ENCODE data around the gene MEF2C. TPM values are rescaled to one million over a fixed set of nuclear protein-coding genes. Genes with fewer than 3 reads are reported as not detected.

The MEF2C gene
- total and polyA plus RNA-seq, 8 donors, result 3.0 to 48.1 (median 14.6) TPM

- H3K36me3 ChIP-seq, result no peaks in the 10 kb centered on the region
- H3K4me1 ChIP-seq, result peaks cover 26 to 43% (median 36%) of the 10 kb centered on the region in 4 donors
- peaks cover 33 to 100% (median 96%) of the 10 kb centered on the region in 3 donors for H3K27me3 ChIP-seq
- H3K4me3 ChIP-seq, result peak overlapping the region; percentile 34 to 56 (median 40)
- TF ChIP-seq CTCF (IDR thresholded peaks at IDR 0.05) (no peak), POLR2AphosphoS5 (IDR thresholded peaks at IDR 0.05) (no peak), POLR2A (IDR thresholded peaks at IDR 0.05) (no peak), EP300 (IDR thresholded peaks at IDR 0.05) (no peak)
- WGBS, 5 donors, result 2 to 4% (median 3%) methylated on average over 39 to 54 of the region's 54 CpGs
- H3K27ac ChIP-seq, result peak overlapping the region in 2 of 5 donors; percentile 11 to 26
- peak in 1 of 2 donors; percentile 85 for DNase-seq
- peaks cover 0 to 4% (median 0%) of the 10 kb centered on the region in 4 donors for H3K9me3 ChIP-seq
- intact Hi-C loops (cut with DNase I; ENCODE audit: low total_unique reads), result loop anchor here (10.0 kb wide), 1 partner anchor 541 kb away; no protein-coding TSS in a partner anchor
Measured at GRCh38 chr5:88675708-88676636, 207.0 kb downstream of the MEF2C start.

- 12 to 21% (median 13%) methylated on average over 16 to 19 of the region's 19 CpGs for WGBS, 5 donors
- Histone ChIP-seq H3K9me3 (peaks cover 0 to 4% (median 0%) of the 10 kb centered on the region in 4 donors), H3K36me3 (no peaks in the 10 kb centered on the region), H3K27me3 (peaks cover 33 to 100% (median 92%) of the 10 kb centered on the region in 3 donors), H3K27ac (peak overlapping the region in 2 of 5 donors; percentile 26 to 36), H3K4me1 (peaks cover 21 to 36% (median 28%) of the 10 kb centered on the region in 4 donors), H3K4me3 (peak overlapping the region; percentile 34 to 56 (median 40))
- DNase-seq, result peak in 1 of 2 donors; percentile 43
- intact Hi-C loops (cut with DNase I; ENCODE audit: low total_unique reads), result loop anchor here (10.0 kb wide), 1 partner anchor 540 kb away; no protein-coding TSS in a partner anchor
- no peak for TF ChIP-seq POLR2AphosphoS5 (IDR thresholded peaks at IDR 0.05)
- no peak for TF ChIP-seq CTCF (IDR thresholded peaks at IDR 0.05)
- no peak for TF ChIP-seq EP300 (IDR thresholded peaks at IDR 0.05)
- TF ChIP-seq POLR2A (IDR thresholded peaks at IDR 0.05), result no peak
Measured at GRCh38 chr5:88675168-88675707, 207.7 kb downstream of the MEF2C start.

- Histone ChIP-seq H3K36me3 (no peaks in the 10 kb centered on the region), H3K4me3 (peak overlapping the region; percentile 34 to 56 (median 40)), H3K9me3 (peaks cover 0 to 4% (median 0%) of the 10 kb centered on the region in 4 donors), H3K27me3 (peaks cover 33 to 100% (median 91%) of the 10 kb centered on the region in 3 donors), H3K4me1 (peaks cover 17 to 31% (median 25%) of the 10 kb centered on the region in 4 donors), H3K27ac (peak overlapping the region in 2 of 5 donors; percentile 11 to 36)
- DNase-seq, result peak in 1 of 2 donors; percentile 79
- TF ChIP-seq POLR2AphosphoS5 (IDR thresholded peaks at IDR 0.05), result no peak
- no peak for TF ChIP-seq EP300 (IDR thresholded peaks at IDR 0.05)
- TF ChIP-seq CTCF (IDR thresholded peaks at IDR 0.05), result no peak
- TF ChIP-seq POLR2A (IDR thresholded peaks at IDR 0.05), result no peak
- intact Hi-C loops (cut with DNase I; ENCODE audit: low total_unique reads), result loop anchor here (10.0 kb wide), 1 partner anchor 540 kb away; no protein-coding TSS in a partner anchor
- WGBS, 5 donors, result 2 to 4% (median 3%) methylated on average over 37 to 78 of the region's 78 CpGs
Measured at GRCh38 chr5:88674356-88675167, 208.4 kb downstream of the MEF2C start.

Data from stomach (tissue), 9 donors.